Sigmoid colon (tissue), 4 donors: ENCODE results near the gene CAMK4.

Experiments used
- EP300 ChIP-seq, 4 donors: sonication (generic); formaldehyde crosslinking; IDR thresholded peaks; one replicate each; pipeline ENCODE4 v1.6.1; 2017; ENCODE audit warnings: antibody characterized with exemption in 4 of 4
- POLR2A ChIP-seq, 2 donors: fragments of 450-650 bp; IDR thresholded peaks; one replicate each; pipeline ENCODE4 v1.6.1; 2016; ENCODE audit warnings: antibody characterized with exemption in 2 of 2, mild to moderate bottlenecking in 2 of 2, moderate library complexity in 2 of 2
- POLR2AphosphoS5 ChIP-seq, 4 donors: sonication (generic); formaldehyde crosslinking; IDR thresholded peaks; one replicate each; pipeline ENCODE4 v1.6.1; 2017; ENCODE audit warnings: antibody characterized with exemption in 4 of 4
- TF ChIP-seq, protein P1 (sequence below), 4 experiments: fragments of 450-650 bp in 3 of 4; fragments of 200-600 bp in 1 of 4; IDR thresholded peaks; one replicate each; pipeline ENCODE4 v1.5.1; 2016 to 2019; ENCODE audit warnings: antibody characterized with exemption in 4 of 4, mild to moderate bottlenecking in 3 of 4, moderate library complexity in 2 of 4

DNA sequence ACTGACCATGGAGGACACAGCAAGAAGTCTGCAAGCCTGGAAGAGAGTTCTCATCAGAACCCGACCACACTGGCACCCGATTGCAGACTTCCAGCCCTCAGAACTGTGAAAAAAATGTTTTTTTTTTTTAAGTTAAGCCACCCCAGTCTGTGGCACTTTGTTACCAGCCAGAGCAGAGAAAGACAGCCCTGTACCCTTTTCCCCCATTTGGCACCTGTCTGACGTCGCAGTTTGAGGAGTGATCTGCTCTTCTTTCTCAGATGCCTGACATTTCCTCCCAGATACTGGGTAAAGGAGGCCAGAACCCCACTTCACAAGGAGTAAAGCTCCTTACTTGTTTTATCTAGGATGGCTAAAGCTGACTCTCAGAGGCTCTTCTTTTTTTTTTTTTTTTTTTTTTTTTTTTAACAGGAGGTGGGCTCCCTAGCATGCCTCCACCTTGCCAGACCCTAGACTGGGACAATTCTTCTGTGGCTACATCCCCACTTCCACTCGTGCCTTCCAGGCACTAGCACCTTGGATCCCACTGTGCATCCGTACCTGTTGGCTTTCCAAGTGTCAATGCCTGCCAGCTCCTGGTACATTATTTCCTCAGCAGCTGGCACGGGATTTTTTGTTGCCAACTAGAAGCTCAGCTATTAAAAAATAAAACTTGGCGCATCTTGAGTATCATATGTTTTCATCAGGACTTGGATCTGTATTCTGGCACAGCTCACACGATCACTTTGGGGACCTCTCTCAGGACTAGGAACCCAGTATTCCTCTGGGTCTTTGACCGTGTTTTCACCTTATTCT lies 14.4 kb downstream of the CAMK4 start:
- TF ChIP-seq, protein P1, sequence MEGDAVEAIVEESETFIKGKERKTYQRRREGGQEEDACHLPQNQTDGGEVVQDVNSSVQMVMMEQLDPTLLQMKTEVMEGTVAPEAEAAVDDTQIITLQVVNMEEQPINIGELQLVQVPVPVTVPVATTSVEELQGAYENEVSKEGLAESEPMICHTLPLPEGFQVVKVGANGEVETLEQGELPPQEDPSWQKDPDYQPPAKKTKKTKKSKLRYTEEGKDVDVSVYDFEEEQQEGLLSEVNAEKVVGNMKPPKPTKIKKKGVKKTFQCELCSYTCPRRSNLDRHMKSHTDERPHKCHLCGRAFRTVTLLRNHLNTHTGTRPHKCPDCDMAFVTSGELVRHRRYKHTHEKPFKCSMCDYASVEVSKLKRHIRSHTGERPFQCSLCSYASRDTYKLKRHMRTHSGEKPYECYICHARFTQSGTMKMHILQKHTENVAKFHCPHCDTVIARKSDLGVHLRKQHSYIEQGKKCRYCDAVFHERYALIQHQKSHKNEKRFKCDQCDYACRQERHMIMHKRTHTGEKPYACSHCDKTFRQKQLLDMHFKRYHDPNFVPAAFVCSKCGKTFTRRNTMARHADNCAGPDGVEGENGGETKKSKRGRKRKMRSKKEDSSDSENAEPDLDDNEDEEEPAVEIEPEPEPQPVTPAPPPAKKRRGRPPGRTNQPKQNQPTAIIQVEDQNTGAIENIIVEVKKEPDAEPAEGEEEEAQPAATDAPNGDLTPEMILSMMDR (IDR thresholded peaks at IDR 0.05), result no peak
- no peak for TF ChIP-seq POLR2A (IDR thresholded peaks at IDR 0.05)
- TF ChIP-seq EP300 (IDR thresholded peaks at IDR 0.05), result no peak
- no peak for TF ChIP-seq POLR2AphosphoS5 (IDR thresholded peaks at IDR 0.05)
